A549 (cell line): Measurements from ENCODE around the gene KRT23.

ENCODE experiments used
- BHLHE40 ChIP-seq: IDR thresholded peaks from 2 replicates; pipeline ENCODE4 v1.6.1; 2012; ENCODE audit warnings: low read depth, low read length, inconsistent platforms
- JUN ChIP-seq, 2 experiments: fragments of >200 bp; sonication (Bioruptor Twin); formaldehyde crosslinking; IDR thresholded peaks; 2 replicates in 1 of 2; 3 replicates in 1 of 2; pipeline ENCODE4 v1.6.1; 2016 to 2017
- KDM1A ChIP-seq: fragments of 200-600 bp; sonication (generic); IDR thresholded peaks from 2 replicates; pipeline ENCODE4 v1.6.1; 2016; ENCODE audit warnings: low read depth, mild to moderate bottlenecking
- KDM5A ChIP-seq: fragments of 200-600 bp; sonication (generic); IDR thresholded peaks from 2 replicates; pipeline ENCODE4 v1.6.1; 2016; ENCODE audit warnings: antibody characterized with exemption, mild to moderate bottlenecking
- MAZ ChIP-seq: fragments of 150-350 bp; IDR thresholded peaks from 2 replicates; pipeline ENCODE4 v1.6.1; 2014; ENCODE audit warnings: antibody characterized with exemption, low read depth, low read length, borderline replicate concordance
- NFE2L2 ChIP-seq: fragments of 150-350 bp; conservative IDR thresholded peaks from 2 replicates; pipeline ENCODE4 v1.6.1; 2014; ENCODE audit warnings: low read length
- PHF8 ChIP-seq: fragments of 200-600 bp; sonication (generic); IDR thresholded peaks from 2 replicates; pipeline ENCODE4 v1.6.1; 2016; ENCODE audit warnings: low read depth, mild to moderate bottlenecking, antibody characterized with exemption, moderate library complexity, borderline replicate concordance
- POLR2A ChIP-seq: IDR thresholded peaks from 2 replicates; pipeline ENCODE4 v1.6.1; 2012; ENCODE audit warnings: mild to moderate bottlenecking, low read length
- RAD21 ChIP-seq, 2 experiments: fragments of >200 bp in 1 of 2; sonication (Bioruptor Twin) in 1 of 2; formaldehyde crosslinking in 1 of 2; IDR thresholded peaks in 1 of 2; conservative IDR thresholded peaks in 1 of 2; 2 replicates in 1 of 2; 3 replicates in 1 of 2; pipeline ENCODE4 v1.6.1; 2012 to 2018; ENCODE audit warnings: inconsistent platforms in 1 of 2
- TF ChIP-seq, protein P1 (sequence below): fragments of >200 bp; sonication (Bioruptor Twin); formaldehyde crosslinking; IDR thresholded peaks from 3 replicates; pipeline ENCODE4 v1.5.1; 2016
- TF ChIP-seq, protein P2 (sequence below): fragments of 450-650 bp; IDR thresholded peaks from 2 replicates; pipeline ENCODE4 v1.6.1; 2014; ENCODE audit warnings: antibody characterized with exemption
- TF ChIP-seq, protein P3 (sequence below): fragments of 200-600 bp; sonication (generic); IDR thresholded peaks from 2 replicates; pipeline ENCODE4 v1.6.1; 2016; ENCODE audit warnings: antibody characterized with exemption, mild to moderate bottlenecking, moderate library complexity

DNA sequence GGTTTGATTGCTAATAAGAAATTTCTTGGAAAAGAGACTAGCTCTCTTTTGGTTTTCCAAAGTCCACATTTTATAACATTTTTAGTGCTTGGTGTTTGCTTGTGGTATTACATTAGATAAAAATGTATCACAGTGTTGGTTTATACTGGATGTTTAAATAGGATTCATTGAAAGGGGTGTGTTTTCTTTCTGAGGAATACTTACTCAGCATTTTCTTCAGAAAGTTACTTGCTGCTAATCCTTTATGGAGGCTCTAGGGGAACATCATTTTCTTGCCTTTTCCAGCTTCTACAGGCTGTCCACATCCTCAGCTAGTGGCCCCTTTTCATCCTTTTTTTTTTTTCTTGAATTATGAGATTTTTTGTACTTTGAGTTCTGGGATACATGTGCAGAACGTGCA is 30.1 kb upstream of the KRT23 start:
- no peak for TF ChIP-seq BHLHE40
- no peak for TF ChIP-seq RAD21 (conservative IDR thresholded peaks at IDR 0.05 in 1 of 2, IDR thresholded peaks at IDR 0.05 in 1 of 2)
- TF ChIP-seq, protein P1, sequence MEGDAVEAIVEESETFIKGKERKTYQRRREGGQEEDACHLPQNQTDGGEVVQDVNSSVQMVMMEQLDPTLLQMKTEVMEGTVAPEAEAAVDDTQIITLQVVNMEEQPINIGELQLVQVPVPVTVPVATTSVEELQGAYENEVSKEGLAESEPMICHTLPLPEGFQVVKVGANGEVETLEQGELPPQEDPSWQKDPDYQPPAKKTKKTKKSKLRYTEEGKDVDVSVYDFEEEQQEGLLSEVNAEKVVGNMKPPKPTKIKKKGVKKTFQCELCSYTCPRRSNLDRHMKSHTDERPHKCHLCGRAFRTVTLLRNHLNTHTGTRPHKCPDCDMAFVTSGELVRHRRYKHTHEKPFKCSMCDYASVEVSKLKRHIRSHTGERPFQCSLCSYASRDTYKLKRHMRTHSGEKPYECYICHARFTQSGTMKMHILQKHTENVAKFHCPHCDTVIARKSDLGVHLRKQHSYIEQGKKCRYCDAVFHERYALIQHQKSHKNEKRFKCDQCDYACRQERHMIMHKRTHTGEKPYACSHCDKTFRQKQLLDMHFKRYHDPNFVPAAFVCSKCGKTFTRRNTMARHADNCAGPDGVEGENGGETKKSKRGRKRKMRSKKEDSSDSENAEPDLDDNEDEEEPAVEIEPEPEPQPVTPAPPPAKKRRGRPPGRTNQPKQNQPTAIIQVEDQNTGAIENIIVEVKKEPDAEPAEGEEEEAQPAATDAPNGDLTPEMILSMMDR = no peak
- no peak for TF ChIP-seq POLR2A
- no peak for TF ChIP-seq NFE2L2
- TF ChIP-seq PHF8 = no peak
- no peak for TF ChIP-seq KDM1A
- TF ChIP-seq, protein P2, sequence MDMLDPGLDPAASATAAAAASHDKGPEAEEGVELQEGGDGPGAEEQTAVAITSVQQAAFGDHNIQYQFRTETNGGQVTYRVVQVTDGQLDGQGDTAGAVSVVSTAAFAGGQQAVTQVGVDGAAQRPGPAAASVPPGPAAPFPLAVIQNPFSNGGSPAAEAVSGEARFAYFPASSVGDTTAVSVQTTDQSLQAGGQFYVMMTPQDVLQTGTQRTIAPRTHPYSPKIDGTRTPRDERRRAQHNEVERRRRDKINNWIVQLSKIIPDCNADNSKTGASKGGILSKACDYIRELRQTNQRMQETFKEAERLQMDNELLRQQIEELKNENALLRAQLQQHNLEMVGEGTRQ = no peak
- TF ChIP-seq, protein P3, sequence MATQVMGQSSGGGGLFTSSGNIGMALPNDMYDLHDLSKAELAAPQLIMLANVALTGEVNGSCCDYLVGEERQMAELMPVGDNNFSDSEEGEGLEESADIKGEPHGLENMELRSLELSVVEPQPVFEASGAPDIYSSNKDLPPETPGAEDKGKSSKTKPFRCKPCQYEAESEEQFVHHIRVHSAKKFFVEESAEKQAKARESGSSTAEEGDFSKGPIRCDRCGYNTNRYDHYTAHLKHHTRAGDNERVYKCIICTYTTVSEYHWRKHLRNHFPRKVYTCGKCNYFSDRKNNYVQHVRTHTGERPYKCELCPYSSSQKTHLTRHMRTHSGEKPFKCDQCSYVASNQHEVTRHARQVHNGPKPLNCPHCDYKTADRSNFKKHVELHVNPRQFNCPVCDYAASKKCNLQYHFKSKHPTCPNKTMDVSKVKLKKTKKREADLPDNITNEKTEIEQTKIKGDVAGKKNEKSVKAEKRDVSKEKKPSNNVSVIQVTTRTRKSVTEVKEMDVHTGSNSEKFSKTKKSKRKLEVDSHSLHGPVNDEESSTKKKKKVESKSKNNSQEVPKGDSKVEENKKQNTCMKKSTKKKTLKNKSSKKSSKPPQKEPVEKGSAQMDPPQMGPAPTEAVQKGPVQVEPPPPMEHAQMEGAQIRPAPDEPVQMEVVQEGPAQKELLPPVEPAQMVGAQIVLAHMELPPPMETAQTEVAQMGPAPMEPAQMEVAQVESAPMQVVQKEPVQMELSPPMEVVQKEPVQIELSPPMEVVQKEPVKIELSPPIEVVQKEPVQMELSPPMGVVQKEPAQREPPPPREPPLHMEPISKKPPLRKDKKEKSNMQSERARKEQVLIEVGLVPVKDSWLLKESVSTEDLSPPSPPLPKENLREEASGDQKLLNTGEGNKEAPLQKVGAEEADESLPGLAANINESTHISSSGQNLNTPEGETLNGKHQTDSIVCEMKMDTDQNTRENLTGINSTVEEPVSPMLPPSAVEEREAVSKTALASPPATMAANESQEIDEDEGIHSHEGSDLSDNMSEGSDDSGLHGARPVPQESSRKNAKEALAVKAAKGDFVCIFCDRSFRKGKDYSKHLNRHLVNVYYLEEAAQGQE = no peak
- TF ChIP-seq KDM5A = no peak
- no peak for TF ChIP-seq JUN (IDR thresholded peaks at IDR 0.05)
- TF ChIP-seq MAZ = no peak
